A673 (cell line): ENCODE results near the gene EML1. TPM values are rescaled to one million over a fixed set of nuclear protein-coding genes. Genes with fewer than 3 reads are reported as not detected.

Experiments
- BruUV-seq: library from RNA; stranded (reverse); fragments of 400-500 nt; replicated peaks from 2 replicates; lab custom pipeline; 2021; lab: Mats Ljungman, UMichigan
- CTCF ChIA-PET: fragments of 300-600 bp; sonication (Branson Sonifier 250); formaldehyde crosslinking; loops from one replicate; lab custom pipeline; 2022; ENCODE audit warnings: antibody characterized with exemption; lab: Charles Lee
- POLR2A ChIA-PET: fragments of 300-600 bp; sonication (Branson Sonifier 250); formaldehyde crosslinking; loops from one replicate; lab custom pipeline; 2022; ENCODE audit warnings: antibody characterized with exemption; ENCODE audit not compliant: low non-redundant PET; lab: Charles Lee
- DNase-seq: peaks from one replicate; pipeline ENCODE4 v3.0.0-alpha.2; 2015; ENCODE audit warnings: low spot score
- H3K27ac ChIP-seq: fragments of 200-600 bp; sonication (generic); 2 replicates; pipeline ENCODE4 v1.5.1; 2016; ENCODE audit warnings: mixed run types, low read depth, mild to moderate bottlenecking, mixed read lengths, antibody characterized with exemption, low read length; ENCODE audit not compliant: poor library complexity, severe bottlenecking
- H3K27me3 ChIP-seq: fragments of 200-600 bp; sonication (generic); replicated peaks from 2 replicates; pipeline ENCODE4 v1.6.1; 2017; ENCODE audit warnings: mixed run types, low read depth, mild to moderate bottlenecking, mixed read lengths, antibody characterized with exemption, low read length; ENCODE audit not compliant: insufficient read depth, poor library complexity
- H3K36me3 ChIP-seq: fragments of 200-600 bp; sonication (generic); 2 replicates; pipeline ENCODE4 v1.6.1; 2016; ENCODE audit warnings: mixed run types, mild to moderate bottlenecking, mixed read lengths, antibody characterized with exemption, low read length; ENCODE audit not compliant: insufficient read depth, poor library complexity, severe bottlenecking
- H3K4me1 ChIP-seq: fragments of 200-600 bp; sonication (generic); 2 replicates; pipeline ENCODE4 v1.6.1; 2017; ENCODE audit warnings: mixed run types, mild to moderate bottlenecking, mixed read lengths, antibody characterized with exemption, low read length; ENCODE audit not compliant: insufficient read depth, poor library complexity, severe bottlenecking
- H3K4me3 ChIP-seq: fragments of 200-600 bp; sonication (generic); 2 replicates; pipeline ENCODE4 v1.5.1; 2016; ENCODE audit warnings: low read depth, mixed run types, mild to moderate bottlenecking, mixed read lengths, low read length; ENCODE audit not compliant: poor library complexity, severe bottlenecking
- H3K9me3 ChIP-seq: fragments of 200-600 bp; sonication (generic); 2 replicates; pipeline ENCODE4 v1.6.1; 2016; ENCODE audit warnings: mixed run types, low read depth, mild to moderate bottlenecking, mixed read lengths, antibody characterized with exemption, low read length; ENCODE audit not compliant: poor library complexity, severe bottlenecking
- EZH2 ChIP-seq: fragments of 200-600 bp; sonication (generic); IDR thresholded peaks from 2 replicates; pipeline ENCODE4 v1.6.1; 2017; ENCODE audit warnings: borderline replicate concordance, low read depth, mild to moderate bottlenecking, mixed read lengths, antibody characterized with exemption, low read length; ENCODE audit not compliant: poor library complexity, severe bottlenecking
- intact Hi-C: fragments of 100-400 bp; cut with micrococcal nuclease; formaldehyde crosslinking; loops from one replicate; pipeline ENCODE4 v1.10.0; 2022; ENCODE audit not compliant: unreplicated experiment
- total RNA-seq: library from RNA; stranded (reverse); gene quantifications from 2 replicates; pipeline ENCODE4 v1.2.3, GENCODE V29; 2021
- TF ChIP-seq, protein P1 (sequence below): fragments of 300-800, 200-600 bp; sonication (generic); conservative IDR thresholded peaks from 2 replicates; pipeline ENCODE4 v1.5.1; 2017; ENCODE audit warnings: low read depth, mild to moderate bottlenecking, antibody characterized with exemption, low read length, moderate library complexity, mixed read lengths

EML1 gene
- total RNA-seq, 1 experiment from 2014 or later = 34.1 TPM

DNA sequence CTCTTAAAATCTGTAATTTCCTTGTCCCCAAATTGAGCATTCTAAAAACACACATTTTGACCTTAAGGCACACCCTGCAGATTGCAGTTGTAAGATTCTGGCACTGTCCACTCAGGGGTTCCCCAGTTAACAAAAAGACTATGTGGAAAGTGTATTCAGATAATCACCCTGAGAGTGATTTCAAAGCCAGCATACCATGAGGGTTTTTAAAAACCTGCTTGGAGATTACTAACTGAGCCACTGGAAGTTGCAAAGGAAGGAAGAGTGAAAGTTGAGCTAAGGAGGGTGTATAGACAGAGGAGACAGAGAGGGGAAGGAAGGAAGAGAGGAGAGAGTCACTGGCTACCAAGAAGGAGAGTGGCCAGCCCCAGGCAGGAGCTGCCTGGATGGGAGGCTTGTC lies 82.6 kb downstream of the EML1 start:
- no peaks in the 10 kb centered on the region for H3K36me3 ChIP-seq
- no peak overlapping the region for H3K4me3 ChIP-seq
- TF ChIP-seq EZH2 = no peak
- TF ChIP-seq, protein P1, sequence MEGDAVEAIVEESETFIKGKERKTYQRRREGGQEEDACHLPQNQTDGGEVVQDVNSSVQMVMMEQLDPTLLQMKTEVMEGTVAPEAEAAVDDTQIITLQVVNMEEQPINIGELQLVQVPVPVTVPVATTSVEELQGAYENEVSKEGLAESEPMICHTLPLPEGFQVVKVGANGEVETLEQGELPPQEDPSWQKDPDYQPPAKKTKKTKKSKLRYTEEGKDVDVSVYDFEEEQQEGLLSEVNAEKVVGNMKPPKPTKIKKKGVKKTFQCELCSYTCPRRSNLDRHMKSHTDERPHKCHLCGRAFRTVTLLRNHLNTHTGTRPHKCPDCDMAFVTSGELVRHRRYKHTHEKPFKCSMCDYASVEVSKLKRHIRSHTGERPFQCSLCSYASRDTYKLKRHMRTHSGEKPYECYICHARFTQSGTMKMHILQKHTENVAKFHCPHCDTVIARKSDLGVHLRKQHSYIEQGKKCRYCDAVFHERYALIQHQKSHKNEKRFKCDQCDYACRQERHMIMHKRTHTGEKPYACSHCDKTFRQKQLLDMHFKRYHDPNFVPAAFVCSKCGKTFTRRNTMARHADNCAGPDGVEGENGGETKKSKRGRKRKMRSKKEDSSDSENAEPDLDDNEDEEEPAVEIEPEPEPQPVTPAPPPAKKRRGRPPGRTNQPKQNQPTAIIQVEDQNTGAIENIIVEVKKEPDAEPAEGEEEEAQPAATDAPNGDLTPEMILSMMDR = no peak
- no peak for DNase-seq
- H3K27me3 ChIP-seq = no peaks in the 10 kb centered on the region
- intact Hi-C loops = no loop called here
- POLR2A ChIA-PET = no interaction called here
- no peaks in the 10 kb centered on the region for H3K9me3 ChIP-seq
- no peak overlapping the region for H3K27ac ChIP-seq
- BruUV-seq = no TSS peak
- CTCF ChIA-PET = no interaction called here
- peaks cover 42% of the 10 kb centered on the region for H3K4me1 ChIP-seq

DNA sequence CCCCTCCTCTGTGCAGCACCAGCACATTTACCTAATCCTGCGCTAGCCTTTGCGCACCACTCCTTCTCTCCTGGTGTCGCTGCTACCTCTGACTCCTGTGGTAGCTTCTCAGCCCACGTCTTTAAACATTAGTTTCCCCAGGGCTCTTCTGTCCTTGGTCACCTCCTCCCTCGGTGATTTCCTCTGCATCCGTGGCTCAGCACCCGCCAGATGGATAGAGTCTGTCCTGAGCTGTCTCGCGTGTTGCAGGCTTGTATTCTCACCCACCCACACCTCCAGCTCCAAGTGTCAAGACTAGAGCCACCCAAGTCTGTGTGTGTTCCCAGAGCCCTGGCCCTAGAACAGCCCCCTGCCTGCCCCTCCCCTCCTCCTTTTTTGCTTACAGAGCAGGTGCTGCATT lies 83.2 kb downstream of the EML1 start:
- ChIA-PET POLR2A (no interaction called here), CTCF (no interaction called here)
- no peak for DNase-seq
- H3K9me3 ChIP-seq = no peaks in the 10 kb centered on the region
- TF ChIP-seq, protein P1 = no peak
- TF ChIP-seq EZH2 = no peak
- no peak overlapping the region for H3K27ac ChIP-seq
- intact Hi-C loops = no loop called here
- H3K4me3 ChIP-seq = no peak overlapping the region
- no peaks in the 10 kb centered on the region for H3K36me3 ChIP-seq
- H3K27me3 ChIP-seq = no peaks in the 10 kb centered on the region
- peaks cover 42% of the 10 kb centered on the region for H3K4me1 ChIP-seq
- BruUV-seq = no TSS peak

DNA sequence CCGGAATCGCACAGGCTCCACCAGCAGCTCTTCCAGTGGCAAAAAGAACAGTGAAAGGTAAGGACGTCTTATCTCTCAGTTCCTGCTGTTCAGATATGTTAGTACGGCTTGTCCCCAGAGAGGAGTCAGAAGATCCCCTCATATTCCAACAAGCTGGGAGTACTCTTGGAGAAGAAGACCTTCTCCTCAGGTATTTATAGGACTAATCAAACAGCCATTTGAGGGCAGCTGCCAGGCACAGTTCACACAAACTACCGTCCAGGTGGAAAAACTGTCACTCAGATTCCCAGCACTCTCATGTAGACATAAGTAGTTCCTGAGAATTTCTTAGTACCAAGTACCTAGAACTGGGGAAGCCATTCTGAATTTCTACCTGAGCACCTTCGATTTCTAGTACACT lies 85.3 kb downstream of the EML1 start:
- intact Hi-C loops = no loop called here
- H3K27ac ChIP-seq = no peak overlapping the region
- ChIA-PET CTCF (no interaction called here), POLR2A (no interaction called here)
- H3K9me3 ChIP-seq = no peaks in the 10 kb centered on the region
- H3K4me3 ChIP-seq = no peak overlapping the region
- H3K27me3 ChIP-seq = no peaks in the 10 kb centered on the region
- TF ChIP-seq EZH2 = no peak
- TF ChIP-seq, protein P1 = no peak
- H3K4me1 ChIP-seq = peaks cover 36% of the 10 kb centered on the region
- no peak for DNase-seq
- H3K36me3 ChIP-seq = no peaks in the 10 kb centered on the region
- BruUV-seq = no TSS peak
